Stimulated activated CD8-positive, alpha-beta memory T cell treated with anti-CD3 and anti-CD28 coated beads, Interleukin-7, amount 100 ng/mL, for 1 hour (primary cell): ENCODE data around the gene BEST2.
"Not testable (repeated sequence)": the region's sequence is repeated elsewhere in the genome, so short reads cannot be mapped to it uniquely, and the experiment has no call there.

ENCODE experiments used
- DNase-seq, 2 donors: peaks; one replicate each; pipeline ENCODE4 v3.0.0-alpha.2; 2020; ENCODE audit warnings: low read depth in 2 of 2

Gene BEST2

GRCh38 chr19:12787458-12787857 is 35.9 kb downstream of the BEST2 start:
- DNase-seq, result no peak

GRCh38 chr19:12788042-12788681 is 36.6 kb downstream of the BEST2 start:
- no peak for DNase-seq

- no peak for DNase-seq
Measured at GRCh38 chr19:12788682-12789097, 37.1 kb downstream of the BEST2 start.

- no peak for DNase-seq
Measured at GRCh38 chr19:12789098-12789903, 37.7 kb downstream of the BEST2 start.

GRCh38 chr19:12789904-12790619 is 38.5 kb downstream of the BEST2 start:
- peak; percentile 79 to 83 for DNase-seq

GRCh38 chr19:12790628-12791344 is 39.2 kb downstream of the BEST2 start:
- DNase-seq, result no peak

GRCh38 chr19:12791345-12792050 is 39.9 kb downstream of the BEST2 start, which contains the start of gene JUNB:
Gene JUNB, plus strand, starts transcription at chr19:12791486. Its CDS starts 286 bp downstream, at chr19:12791772.
- DNase-seq, result peak; percentile 95 to 96

GRCh38 chr19:12792051-12792852 is 40.7 kb downstream of the BEST2 start:
- DNase-seq, result peak; percentile 52 to 53

GRCh38 chr19:12792853-12793289 is 41.3 kb downstream of the BEST2 start:
- DNase-seq, result no peak

GRCh38 chr19:12793290-12794195 is 42.0 kb downstream of the BEST2 start:
- peak; percentile 85 to 91 for DNase-seq

- DNase-seq, result no peak
Measured at GRCh38 chr19:12794196-12794941, 42.8 kb downstream of the BEST2 start.

GRCh38 chr19:12794971-12795381 is 43.4 kb downstream of the BEST2 start:
- no peak for DNase-seq

GRCh38 chr19:12796146-12797071 is 44.8 kb downstream of the BEST2 start:
- peak in 1 of 2 donors; percentile 58 for DNase-seq

GRCh38 chr19:12797141-12797587 is 45.6 kb downstream of the BEST2 start:
- no peak for DNase-seq

GRCh38 chr19:12797607-12798006 is 46.0 kb downstream of the BEST2 start:
- not testable (repeated sequence) for DNase-seq

GRCh38 chr19:12799742-12800465 is 48.3 kb downstream of the BEST2 start:
- no peak for DNase-seq

GRCh38 chr19:12800466-12800770 is 48.8 kb downstream of the BEST2 start:
- no peak for DNase-seq
